GM13977 (cell line): Measurements from ENCODE around the gene RAB36.

Experiments
- DNase-seq: peaks from one replicate; pipeline ENCODE4 v3.0.0; 2012; ENCODE audit warnings: low spot score
- CTCF ChIP-seq: IDR thresholded peaks from 2 replicates; pipeline ENCODE4 v1.5.1; 2012; ENCODE audit warnings: mild to moderate bottlenecking, control low read depth; ENCODE audit not compliant: insufficient read depth; ENCODE audit errors: extremely low read depth, missing control alignments
- in situ Hi-C: fragments of 300-500 bp; cut with MboI; formaldehyde crosslinking; loops from one replicate; pipeline ENCODE4 v1.12.0; 2022; ENCODE audit warnings: low sequenced_read_pairs, low pct_unique_long_range_greater_than_20kb, mixed read lengths, inconsistent platforms; ENCODE audit not compliant: unreplicated experiment

The RAB36 gene

DNA sequence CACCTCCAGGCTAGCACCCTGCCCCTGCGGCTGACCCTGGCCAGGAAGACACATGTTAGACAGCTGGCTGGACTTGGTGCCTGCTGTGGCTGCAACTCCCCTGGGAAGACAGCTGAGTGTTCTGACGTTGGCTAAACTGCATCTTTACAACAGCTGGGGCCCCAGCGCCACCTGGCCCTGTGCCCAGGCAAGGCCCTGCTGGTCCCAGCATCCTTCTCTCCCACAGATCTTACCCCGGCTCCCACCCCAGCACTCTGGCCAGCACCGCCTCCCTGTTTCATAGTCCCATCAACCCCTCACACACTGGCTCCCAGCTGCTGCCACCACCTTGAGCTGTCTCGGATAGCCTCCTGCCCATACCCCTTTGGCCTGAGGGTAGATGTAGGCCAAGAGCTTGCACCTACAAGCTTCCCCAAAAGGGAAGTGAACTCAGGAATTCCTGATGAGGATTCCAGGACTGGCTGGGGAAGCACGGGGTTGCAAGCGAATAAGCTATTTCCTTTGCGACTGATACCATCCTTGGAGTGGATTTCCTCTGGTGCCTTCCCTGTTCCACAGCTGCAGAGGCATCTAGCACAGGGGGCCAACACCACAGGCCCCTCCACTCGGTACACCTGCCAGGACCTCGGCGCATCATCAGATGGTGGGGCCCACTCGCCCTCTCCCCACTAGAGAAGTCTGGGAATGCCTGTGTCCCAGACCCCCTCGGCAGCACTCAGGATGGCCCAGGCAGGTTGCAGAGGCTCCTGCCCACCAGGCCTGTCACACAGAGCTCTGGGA lies 32.0 kb upstream of the RAB36 start:
- in situ Hi-C loops: no loop called here
- DNase-seq: no peak
- no peak for TF ChIP-seq CTCF

GRCh38 chr22:23113847-23114720 lies 31.2 kb upstream of the RAB36 start:
- in situ Hi-C loops: no loop called here
- TF ChIP-seq CTCF: no peak
- DNase-seq: no peak

DNA sequence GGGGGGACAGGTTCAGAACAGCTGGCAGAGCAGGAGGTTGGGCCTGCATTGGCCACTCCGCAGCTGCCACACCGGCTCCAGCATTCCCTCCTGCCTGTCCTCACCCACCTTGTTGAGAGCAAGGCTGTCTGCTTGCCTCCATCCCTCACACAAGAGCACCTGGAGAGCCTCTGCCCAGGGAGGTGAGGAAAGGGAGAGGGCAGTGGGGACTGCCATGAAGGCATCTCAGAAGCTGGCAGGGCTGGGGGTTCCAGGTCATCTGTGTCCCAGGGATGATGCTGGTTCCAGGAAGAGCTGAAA lies 30.6 kb upstream of the RAB36 start:
- in situ Hi-C loops: no loop called here
- no peak for DNase-seq
- TF ChIP-seq CTCF: no peak

GRCh38 chr22:23115369-23115768 lies 29.9 kb upstream of the RAB36 start:
- in situ Hi-C loops: no loop called here
- TF ChIP-seq CTCF: no peak
- DNase-seq: no peak

- no peak for TF ChIP-seq CTCF
- in situ Hi-C loops: no loop called here
- DNase-seq: no peak
Measured at GRCh38 chr22:23115825-23116494, 29.3 kb upstream of the RAB36 start.

- no peak for DNase-seq
- in situ Hi-C loops: no loop called here
- no peak for TF ChIP-seq CTCF
Measured at GRCh38 chr22:23116506-23117263, 28.6 kb upstream of the RAB36 start.
